AG08395 (cell line): ENCODE data around the gene HUNK.

Source experiments
- DNase-seq: peaks from one replicate; pipeline ENCODE4 v3.0.0; 2012; ENCODE audit warnings: mixed read lengths, low spot score

HUNK gene

DNA sequence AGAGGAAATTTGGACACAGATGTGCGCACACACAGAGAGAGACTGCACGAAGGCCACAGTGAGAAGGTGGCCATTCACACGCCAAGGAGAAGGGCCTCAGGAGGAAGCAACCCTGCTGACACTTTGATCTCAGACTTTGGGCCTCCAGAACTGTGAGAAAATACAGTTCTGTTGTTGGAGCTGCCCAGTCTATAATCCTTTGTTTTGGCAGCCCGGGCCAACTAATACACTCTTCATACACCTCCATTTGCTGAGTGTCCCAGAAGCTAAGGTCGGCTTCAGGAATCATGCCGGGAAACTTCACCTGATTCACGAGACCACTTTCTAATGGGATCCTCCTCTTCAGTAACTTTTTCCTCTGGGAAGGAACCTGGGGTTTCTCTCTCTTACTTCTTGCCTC lies 23.2 kb downstream of the HUNK start:
- DNase-seq = no peak

DNA sequence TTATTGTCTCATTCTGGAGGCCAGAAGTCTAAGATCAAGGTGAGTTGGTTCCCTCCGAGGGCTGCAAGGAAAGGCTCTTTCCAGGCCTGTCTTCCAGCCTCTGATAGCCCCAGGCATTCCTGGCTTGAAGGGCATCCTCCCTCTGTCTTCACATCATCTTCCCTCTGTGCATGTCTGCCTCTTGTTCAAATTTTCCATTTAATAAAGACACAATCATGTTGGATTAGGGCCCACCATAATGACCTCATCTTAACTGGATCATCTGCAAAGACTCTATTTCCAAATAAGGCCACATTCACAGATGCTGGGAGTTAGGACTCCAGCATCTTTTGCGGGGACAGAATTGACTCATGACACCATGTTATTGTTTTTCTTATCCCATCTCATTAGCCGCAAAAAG lies 24.5 kb downstream of the HUNK start:
- DNase-seq = peak; percentile 52

DNA sequence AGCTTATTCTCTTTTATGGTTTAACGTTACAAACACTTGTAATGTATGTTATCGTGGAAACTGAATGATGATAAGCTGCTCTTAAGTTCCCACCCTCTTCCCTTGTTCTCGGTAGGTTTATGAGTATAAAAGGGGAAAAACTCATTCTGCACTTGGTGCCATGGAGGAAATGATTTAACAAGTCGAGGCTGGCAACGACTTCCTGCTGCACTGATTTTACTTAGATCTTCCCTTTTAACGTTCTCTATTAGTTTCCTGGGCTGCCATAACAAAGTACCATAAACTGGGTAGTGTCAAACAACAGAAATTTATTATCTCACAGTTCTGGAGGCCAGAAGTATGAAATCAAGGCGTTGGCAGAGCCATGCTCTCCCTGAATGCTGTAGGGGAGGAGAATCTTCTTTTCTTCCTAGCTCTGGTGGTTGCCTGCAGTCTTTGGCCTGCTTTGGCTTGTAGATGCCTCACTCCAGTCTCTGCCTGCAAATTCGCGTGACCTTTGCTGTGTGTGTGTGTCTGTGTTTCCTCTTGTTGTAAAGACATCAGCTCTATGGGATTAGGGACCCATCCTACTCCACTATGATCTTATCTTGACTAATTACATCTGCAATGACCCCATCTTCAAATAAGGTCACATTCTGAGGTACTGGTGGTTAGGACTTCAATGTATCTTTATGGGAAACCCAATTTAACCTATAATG lies 26.3 kb downstream of the HUNK start:
- no peak for DNase-seq

DNA sequence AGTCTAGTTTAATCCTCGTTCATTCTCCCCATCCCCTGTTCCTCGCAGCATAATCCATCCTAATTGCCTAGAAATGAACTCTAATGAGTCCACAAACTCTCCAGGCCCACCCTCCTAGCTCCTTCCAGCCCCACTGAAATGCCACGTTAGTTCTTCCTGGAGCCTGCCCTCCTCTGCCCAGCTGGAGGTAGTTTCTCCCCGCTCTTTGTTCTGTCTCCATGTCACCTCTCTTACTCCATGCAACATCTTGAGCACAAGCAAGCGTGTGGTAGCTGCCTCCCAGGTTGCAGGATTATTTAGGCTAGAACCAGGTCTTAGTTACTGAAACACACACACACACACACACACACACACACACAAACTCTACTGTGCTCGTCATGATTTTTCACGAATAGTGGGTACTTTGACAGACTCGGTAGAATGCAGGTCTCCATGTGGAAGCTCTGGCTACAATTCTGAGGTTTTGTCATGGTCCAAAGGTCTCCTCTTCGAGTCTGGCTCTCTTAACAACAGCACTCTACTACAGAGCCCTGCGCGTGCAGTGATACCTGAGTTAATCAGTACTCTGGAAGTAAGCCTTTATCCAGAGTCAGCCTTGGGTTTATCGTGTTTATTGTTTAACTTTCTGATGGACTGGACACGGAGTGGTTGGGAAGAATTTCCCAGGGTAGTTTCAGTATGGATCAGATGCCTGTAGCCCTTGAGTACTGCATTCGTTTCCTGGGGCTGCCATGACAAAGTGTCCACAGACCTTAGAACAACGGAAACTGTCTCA lies 27.5 kb downstream of the HUNK start:
- no peak for DNase-seq

DNA sequence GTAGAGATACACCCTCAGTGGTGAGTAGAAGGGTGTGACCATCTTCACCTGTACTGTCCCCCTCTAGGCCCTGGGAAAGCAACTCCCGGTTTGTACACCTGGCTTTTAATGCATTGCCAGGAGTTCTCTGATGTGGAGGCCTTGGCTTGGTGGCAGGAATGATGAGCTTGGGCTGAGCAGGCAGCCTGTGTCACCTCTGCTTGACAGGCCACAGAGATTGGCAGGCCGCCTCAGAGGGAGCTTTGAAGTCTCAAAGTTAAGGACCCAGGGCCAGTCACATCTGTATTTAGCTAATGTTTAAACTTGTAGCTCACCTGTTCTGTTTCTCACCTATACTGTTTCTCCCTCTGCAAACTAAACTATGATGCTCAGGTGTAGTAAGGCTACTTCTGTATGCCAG lies 28.5 kb downstream of the HUNK start:
- DNase-seq = no peak

DNA sequence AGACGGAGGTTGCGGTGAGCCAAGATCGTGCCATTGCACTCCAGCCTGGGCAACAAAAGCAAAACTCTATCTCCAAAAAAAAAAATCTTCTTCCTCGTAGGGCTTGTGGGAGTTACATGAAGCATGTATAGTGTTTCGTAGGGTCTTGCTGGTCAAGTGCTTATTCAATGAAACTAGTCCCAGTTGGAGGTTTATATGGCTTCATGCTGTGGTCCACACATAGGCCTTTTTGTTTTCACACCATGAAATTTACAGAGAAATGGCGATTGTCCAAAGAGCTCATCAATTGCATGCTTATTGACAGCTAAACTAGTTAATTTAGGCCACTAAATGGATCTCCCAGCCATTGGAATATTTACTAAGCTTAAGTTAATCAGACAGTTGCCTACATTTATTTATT lies 29.6 kb downstream of the HUNK start:
- no peak for DNase-seq

DNA sequence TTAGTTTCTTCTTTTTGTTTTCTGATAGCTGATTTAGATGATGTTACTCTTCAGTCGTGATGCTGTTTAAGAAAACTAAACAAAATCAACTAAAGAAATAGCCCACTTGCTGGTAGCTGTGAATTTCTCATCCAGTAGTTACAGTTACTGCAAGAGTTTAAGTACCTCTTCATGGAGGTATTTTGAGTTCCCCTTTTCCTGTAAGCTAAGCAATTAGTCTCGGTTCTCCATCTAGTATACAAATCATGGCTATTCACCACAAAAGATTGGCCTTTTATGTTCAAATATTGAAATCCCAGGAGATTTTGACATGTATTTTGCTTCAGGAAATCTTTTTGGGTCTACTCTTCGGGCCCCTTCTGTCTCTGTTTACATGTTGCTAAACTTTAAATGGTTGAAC lies 31.1 kb downstream of the HUNK start:
- no peak for DNase-seq

DNA sequence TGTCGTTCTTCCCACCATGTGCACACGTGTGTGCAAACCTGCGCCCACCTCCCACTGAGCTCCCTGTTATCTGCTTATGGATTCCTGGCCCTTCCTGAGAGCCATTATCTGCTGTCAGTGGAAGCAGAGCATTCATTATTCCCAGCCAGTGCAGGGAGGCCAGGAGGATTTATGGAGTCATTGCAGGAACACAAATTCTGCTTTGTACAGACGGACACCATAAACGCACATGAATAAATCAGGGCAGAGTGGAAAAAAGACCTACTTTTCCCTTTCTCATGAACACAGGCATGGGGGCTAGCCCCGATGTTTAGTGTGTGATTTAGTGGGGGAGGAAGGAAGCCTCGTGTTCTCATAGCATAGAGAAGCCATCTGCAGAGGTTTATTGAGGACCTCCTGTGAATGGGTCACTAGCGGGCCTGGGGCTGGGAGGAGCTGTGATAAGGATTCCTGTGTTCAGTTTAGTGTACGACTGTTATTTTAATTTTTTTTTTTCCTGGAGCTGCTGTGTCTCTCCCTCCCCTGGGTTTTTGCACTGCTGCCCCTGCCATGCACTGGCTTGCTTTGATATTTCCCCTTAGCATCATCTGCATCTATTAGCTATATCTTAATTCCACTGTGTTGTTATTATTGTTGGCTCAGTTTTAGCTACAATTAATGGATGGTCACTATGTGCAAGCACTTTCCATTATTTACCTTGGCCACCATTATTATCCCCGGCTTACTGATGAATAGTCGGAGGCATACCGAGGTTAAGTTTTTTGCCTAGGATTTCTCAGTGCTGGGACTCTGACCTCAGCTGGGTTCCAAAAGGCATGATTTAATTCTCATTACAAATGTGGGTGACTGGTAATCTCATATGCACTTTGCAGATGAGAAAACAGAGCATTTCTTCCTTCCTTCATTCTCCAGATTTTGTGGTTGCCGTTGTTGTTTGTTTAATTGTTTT lies 33.0 kb downstream of the HUNK start:
- no peak for DNase-seq

DNA sequence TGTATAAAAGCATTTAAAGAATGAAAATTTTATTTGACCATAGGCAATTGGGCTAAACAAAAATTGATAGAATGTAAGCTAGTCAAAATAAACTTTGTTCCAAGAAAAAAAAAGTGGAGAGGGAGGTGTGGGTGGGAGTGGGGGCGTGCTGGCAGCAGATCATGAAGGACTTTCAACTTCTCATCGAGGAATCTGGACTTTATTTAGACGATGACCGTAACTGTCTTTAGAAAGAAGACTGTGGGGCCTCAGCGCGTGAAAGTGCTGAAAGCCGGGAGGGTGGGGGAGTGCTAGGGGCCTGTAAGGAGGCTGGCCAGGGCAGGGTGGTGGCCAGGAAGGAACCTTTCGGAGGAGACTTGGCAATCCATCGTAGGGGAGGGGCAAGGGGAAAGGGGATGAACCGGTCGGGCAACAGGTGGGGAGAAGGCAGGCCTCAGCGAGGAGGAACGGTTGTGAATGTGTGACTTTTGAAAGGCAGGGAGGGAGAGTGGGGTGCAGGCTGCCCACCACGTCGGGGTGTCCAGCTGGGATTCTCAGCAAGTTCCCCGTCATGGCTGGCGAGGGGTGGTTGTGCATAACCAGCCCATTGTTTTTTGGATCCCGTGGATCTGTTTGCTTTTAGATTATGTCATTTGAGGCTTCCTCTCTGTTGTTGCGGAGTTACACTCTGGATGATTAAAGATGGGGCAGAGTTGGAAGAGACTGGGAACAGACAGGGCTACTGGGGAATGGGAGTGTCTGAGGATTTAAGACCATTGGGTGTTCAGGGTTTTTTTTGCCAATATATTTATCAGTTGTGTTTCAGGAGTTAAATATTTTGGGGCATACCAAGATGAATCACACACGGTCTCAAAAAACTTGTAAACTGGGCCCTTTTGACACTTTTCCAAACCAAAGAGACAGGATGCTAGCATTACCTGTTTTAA lies 35.5 kb downstream of the HUNK start:
- DNase-seq = peak; percentile 75

DNA sequence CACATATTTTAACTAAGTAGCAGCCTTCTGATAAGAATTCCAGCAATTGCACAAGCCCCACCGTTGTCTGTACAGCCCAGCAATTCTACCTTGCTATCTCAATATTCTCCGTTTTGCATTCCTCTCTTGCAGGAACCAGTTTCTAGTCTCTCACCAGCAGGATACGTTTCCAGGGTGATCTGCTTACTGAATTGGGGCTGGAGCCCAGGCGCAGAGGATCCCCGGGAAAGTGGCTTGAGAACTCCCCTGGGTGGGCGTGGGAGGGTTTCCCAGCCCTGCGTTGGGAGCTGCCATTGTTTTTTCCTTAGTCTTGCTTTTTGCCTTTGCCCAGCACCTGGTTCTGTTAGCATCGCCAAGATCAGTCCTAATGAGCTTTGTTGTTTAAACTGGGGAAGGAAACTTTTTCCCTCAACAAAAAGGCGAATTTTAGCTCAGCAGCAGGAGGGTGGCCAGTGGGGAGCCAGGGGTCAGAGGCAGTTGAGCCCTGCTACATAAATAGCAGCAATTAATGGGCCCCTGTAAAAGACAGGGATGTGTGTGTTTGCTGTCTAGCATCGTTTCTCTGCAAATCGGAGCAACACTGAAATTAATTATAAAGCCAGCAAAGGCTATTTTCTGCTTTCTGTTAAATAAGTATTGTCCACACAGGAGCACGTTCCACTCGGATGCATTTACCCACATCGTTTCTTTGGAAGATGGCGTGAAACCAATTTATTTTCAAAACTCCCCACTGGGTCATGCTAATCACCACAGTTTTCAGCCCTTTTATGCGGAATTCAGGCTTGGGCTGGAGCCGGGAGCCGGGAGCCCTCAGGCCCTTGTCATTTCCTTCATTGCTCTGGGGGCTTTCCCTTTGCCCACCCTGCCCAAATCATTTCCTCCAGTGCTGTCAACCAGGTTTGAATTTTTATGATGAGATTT lies 36.6 kb downstream of the HUNK start:
- no peak for DNase-seq

DNA sequence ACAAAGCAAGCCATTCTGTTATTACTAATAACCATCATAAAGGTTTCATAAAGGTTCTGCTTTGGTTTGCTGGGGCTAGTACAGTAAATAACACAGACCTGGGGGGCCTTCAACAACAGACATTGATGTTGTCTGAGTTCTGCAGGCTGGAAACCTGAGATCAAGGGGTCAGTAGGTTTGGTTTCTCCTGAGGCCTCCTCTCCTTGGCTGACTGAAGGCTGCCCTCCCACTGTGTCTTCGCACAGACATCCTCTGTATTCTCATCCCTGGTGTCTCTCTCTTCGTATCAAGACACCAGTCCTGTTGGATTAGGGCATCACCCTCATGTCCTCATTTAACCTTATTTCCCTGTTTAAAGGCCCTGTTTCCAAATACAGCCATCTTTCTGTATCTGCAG lies 37.3 kb downstream of the HUNK start:
- DNase-seq = no peak

DNA sequence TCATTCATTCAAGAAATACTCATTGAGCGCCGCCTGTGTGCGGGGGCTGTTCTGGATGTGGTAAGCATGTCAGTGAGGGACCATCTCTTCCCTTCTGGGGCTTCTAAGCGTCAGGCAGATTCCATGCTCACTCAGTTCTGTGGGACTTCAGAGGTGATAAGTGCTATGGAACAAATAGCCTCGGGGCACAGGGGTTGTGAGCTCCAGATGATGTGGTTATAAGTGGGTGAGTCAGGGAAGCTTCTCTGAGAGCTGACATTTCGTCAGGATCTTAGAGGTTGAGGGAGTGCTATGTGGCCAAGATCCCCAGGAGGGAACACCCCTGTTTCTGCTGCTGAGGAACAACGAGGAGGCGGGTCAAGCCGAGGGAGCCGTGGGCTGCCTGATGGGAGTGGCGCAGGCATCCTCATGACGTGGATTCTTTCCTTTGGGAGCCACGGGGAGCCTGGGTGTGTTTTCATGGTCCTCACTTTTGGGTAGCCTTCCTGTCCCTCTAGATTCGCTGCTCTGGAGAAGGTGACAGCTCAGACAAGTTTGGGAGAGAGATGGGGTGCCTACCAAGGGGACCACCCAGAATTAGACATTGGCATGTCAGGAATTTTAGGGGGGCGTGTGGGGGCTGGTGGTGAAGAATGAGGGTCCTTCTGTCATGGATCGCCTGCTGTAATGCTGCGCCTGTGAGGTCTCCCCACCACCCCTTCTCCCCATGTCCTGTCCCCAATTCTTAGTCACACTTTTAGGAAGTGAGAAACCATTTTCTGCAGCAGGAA lies 38.5 kb downstream of the HUNK start:
- DNase-seq = peak; percentile 94

DNA sequence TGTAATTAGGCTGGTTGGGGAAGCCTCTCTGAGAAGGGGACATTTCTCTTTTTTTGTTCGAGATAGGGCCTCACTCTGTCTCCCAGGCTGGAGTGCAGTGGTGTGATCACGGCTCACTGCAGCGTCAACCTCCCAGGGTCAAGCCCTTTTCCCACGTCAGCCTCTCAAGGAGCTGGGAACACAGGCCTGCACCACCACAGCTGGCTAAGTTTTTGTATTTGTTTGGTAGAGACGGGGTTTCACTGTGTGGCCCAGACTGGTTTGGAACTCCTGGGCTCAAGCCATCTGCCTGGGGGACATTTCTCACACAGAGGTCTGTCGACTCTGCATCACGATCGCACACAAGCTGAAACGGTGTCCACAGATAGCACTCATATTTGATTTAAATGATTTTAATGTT lies 39.7 kb downstream of the HUNK start:
- DNase-seq = no peak

DNA sequence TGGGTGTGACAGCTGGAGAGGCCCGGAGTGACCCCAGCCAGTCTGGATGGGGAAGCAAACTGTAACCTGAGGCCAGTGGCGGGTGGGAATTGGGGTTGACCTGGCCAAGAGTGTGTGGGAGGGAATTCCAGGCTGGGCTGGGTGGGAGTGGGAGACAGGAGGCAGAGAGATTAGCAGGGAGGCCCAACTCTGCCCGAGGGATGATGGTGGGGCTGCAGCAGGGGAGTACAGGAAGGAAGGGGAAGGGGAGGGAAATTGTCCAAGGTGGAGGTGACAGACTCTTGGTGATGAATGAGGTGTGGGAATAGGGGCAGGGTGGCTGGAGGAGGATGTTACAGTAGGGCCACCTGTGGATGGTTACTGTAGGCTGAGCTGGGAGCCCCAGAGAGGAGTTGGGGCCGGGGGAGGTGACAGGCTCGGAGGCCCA lies 40.4 kb downstream of the HUNK start:
- no peak for DNase-seq

DNA sequence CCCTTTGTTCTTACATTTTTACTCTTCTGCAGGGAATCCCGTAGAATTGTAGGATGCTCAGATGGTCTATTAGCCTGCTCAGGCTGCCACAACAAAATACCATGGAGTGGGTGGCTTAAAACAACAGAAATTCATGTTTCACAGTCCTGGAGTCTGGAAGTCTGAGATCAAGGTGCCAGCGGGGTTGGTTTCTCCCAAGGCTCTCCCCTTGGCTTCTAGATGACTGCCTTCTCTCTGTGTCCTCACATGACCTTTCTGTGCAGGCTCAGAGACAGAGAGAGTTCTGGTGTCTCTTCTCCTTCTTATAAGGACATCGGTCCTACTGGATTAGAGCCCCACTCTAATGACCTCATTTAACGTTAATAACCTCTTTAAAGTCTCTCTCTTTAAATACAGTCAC lies 41.7 kb downstream of the HUNK start:
- DNase-seq = no peak

DNA sequence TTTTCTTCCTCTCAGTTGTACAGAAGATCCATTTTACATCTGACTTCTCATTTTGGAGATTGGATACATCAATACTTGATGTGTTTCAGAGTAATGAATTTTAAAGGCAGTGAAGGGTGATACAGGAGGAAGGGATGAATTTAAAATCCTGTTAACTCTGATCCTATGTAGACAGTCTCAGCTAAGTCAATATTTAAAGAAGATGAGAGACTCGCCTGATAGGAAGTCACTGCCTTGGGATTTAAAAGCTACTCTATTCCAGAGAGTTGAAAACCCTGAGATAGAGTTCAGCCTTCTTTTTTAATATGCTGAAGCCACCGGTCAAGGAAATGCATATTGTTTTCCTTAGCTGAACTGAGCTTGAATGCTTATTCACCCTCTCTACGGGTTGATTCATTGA lies 42.7 kb downstream of the HUNK start:
- no peak for DNase-seq

DNA sequence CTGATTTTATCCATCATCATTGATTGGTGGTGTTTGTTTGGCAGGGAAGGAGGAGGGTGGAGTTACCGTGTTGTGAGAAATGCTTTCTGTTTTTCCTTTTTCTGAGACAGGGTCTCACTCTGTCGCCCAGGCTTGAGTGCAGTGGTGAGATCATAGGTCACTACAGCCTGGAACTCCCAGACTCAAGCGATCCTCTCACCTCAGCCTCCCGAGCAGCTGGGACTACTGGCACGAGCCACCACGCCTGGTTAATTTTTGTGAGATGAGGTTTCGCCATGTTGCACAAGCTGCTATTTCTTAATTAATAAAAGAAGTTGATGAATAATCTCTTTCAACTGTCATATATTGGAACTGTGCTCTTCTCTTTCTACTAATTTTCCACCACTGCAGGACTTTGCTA lies 44.3 kb downstream of the HUNK start:
- DNase-seq = no peak

DNA sequence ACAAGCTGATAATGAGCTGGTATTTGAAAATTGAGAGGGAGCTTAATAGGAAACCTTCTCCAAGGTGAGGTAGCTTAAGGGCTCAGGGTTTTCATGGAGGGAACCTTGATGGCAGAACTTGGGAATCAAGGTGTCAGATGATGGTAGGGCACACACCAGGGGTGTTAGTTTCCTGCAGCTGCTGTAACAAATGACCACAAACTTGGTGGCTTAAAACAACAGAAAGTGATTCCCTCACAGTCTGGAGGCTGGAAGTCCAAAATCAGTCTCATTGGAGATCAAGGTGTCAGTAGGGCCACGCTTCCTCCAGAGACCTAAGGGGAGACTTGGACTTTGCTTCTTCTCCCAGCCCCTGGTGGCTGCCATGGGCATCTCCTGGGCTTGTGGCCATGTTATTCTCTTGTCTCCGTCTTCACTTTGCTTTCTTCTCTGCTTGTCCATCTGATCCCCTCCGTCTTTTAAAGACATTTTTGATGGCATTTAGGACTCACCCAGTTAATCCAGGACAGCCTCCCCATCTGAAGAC lies 45.5 kb downstream of the HUNK start:
- no peak for DNase-seq

DNA sequence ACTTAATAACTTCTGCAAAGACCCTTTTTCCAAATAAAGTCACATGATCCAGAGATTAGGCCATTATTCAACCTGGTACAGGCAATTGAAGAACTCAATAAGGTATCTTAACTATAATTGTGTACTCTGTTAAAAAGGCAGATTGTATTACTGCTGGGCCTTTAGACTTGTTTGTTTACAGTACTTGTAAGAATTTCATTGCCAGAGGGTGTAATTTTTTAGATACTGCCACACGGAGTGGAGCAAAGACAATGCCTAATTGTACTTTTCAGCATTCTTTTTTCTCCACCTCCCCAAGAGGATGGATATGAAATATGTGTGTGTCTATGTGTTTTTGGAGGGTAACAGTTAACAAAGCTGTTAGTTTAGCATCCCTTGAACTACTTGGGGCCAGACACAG lies 47.5 kb downstream of the HUNK start:
- DNase-seq = no peak
